GM21423 (cell line): ENCODE measurements around the gene PUM1.

Source experiments
- ATAC-seq: cut with Tn5 transposase; IDR thresholded peaks from one replicate; pipeline ENCODE4 v1.9.1; 2021; ENCODE audit warnings: mild to moderate bottlenecking, moderate library complexity; ENCODE audit not compliant: unreplicated experiment

Gene PUM1

DNA sequence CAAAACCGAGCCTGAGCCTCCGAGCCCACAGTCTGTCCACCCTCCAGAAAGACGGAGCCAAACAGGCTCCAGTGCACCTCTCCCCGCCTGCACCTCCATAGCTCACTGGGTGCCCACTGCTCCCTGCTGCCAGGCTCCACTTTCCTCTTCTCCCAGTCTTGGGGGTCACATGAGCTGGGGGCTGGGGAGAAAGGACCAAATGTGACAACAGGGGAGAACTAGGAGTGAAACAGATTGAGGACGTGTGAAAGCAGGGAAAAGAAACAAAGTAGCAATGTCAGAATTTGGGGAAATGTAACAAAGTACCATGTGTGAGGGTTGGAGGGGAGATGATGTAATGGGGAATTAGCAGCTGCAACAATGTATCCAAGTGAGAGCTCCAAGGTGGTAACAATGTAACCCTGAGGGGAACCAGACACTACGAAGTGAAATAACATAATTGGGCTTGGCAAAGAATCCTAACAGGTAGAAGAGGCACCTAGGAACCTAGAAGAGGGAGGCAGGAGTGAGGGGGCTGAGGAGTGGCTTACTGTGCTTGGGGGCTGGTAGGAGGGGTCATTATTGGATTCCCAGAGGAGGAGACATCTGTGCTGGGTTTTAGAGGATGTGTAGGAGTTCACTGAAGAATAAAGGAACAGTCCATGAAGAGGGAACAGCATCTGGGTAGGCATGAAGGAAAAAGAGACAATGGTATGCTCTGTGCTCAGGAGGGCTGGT is 169.4 kb downstream of the PUM1 start:
- ATAC-seq: no peak

DNA sequence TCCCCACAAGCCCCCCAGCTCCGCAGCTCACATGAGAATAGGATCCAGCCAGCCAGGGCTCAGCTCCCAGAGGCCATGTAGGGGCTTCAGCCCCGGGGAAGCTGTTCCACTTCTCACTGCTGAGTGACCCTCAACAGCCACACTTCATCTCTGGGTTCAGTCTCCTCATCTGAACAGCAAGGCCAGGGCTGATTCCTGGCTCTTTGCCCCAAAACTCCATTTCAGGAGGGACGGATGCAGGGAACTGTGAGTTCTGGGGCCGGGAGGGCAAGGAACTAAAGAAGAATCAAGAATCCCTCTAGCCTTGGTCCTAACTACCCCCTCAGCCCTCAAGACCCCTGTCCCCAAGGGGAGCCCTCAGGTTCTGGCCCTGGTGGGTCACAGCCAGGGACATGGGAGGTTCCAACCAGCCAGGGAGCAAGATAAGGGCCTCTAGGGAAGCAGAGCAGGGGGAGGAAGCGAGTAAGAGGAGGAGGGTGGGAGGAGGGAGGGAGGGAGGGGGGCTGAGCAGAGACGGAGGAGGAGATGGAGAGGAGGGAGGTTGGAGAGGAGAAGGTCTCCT is 170.1 kb downstream of the PUM1 start:
- no peak for ATAC-seq

DNA sequence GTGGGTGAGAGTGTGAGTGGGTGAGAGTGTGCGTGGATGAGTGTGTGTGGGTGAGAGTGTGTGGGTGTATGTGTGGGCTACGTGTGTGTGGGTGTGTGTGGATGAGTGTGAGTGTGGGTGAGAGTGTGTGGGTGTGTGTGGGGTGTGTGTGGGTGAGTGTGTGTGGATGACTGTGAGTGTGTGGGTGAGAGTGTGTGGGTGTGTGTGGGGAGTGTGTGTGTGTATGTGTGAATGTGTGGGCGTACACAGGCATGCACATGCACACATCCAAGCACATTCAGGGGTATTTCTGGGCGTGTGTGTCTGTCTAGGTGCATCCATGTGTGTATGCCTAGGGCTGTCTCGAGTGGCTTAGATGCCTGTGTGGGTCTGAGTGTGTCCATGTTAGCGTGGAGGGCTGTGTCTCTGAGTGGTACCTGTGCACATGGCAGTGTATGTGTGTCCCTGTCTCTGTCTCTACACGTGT is 171.0 kb downstream of the PUM1 start:
- no peak for ATAC-seq

DNA sequence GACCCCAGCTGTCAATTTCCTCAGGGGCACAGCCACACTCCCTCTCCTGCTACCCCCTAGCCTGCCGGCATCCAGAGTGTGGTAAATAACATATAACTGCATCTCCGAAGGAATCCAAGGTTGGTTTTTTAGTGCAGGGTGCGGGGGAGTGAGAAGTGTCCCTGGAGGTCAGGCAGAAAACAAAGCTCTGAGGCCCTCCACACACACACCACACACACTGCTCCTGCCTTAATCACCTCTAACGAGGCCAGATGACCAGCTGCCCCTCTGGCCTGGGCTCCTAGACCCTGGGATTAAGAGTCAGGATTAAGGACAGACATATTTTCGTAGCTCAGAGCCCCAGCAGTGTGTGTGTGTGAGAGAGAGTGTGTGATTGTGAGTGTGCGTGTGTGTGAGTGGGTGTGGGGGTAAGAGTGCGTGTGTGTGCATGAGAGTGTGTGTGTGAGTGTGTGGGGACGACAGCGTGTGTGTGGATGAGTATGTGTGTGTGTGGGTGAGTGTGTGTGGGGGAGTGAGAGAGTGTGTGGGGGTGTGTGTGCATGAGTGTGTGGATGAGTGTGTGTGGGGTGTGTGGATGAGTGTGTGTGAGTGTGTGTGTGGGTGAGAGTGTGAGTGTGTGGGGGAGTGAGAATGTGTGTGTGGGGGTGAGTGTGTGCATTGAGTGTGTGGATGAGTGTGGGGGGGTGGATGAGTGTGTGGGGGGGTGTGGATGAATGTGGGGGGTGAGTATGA is 171.6 kb downstream of the PUM1 start:
- no peak for ATAC-seq

DNA sequence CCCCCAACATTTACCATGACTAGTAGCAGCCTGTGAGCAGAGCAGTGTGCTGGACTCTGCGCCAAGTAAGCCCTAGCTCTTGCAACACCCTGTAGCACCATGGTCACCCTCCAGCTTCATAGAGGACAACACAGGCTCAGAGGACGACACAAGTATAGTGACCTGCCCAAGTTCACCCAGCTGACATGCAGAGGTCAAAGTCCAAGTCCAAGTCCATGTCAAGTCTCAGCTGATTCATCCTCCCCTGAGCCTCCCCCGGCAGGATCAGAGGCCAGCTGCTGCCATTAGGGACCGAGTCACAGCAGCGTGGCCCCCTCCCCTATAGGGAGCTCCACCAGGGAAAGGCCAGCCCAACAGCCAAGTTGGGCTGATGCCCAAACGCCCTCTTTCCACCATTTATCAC is 172.8 kb downstream of the PUM1 start:
- ATAC-seq: no peak

DNA sequence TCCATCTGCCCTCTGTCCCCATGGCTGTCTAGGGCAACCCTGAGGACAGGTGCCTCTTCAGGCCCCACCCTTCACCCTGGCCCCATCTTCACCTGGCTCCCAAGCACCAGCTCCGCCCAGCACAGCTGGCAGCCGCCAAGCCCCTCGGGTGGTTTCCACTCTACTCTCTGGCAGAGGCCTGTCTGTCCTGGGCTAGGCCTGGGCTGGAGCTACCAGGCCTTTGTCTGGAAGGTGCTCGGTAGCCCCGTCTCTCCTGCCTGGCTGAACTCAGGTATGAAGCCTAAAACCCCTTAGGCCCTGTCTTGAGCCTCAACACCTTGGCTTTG is 174.3 kb downstream of the PUM1 start:
- no peak for ATAC-seq

DNA sequence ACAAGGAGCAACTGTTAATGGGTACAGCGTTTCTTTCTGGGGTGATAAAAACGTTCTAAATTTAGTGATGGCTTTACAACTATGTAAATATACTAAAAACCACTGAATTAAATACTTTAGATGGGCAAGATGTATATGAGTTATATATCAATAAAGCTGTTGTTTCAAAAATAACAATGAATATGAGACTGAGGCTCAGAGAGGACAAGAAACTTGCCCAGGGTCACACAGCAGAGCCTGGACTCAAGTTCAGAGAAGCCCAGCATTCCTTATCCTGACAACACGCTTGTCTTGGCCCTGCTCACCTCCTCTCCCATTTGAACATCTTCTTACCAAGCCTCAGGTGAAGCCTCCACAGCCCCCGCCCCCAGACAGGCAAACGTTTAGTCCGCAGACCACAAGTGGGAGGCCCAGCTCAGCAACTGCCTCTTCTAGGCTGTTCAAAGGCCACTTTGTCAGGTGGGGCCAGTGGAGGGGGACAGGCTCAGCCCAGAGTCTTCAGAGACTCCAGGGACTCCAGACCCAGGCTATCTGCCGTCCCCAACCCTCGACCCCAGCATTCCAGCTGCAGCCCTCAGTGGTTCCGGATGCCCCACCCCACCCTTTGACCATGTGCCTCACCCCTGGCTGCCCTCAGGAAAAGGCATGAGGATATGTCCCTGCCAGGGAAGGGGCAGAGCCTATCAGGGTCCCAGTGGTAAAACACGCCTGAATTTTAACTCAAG is 174.9 kb downstream of the PUM1 start:
- ATAC-seq: no peak

DNA sequence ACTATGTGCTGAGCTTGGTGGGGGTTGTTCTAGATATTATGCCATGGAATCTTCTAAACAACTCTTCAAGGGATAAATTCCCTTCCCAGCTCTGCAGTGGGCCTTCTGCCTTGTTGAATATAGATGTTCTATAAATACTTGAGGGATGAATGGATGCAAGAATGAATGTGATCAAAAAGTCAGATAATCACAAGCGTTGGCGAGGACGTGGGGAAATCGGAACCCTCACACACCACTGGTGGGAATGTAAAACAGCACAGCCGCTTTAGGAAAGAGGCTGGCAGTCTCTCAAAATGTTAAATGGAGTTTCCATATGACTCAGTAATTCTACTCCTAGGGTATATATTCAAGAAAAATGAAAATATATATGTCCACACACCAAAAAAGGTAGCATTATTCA is 176.0 kb downstream of the PUM1 start:
- ATAC-seq: no peak

DNA sequence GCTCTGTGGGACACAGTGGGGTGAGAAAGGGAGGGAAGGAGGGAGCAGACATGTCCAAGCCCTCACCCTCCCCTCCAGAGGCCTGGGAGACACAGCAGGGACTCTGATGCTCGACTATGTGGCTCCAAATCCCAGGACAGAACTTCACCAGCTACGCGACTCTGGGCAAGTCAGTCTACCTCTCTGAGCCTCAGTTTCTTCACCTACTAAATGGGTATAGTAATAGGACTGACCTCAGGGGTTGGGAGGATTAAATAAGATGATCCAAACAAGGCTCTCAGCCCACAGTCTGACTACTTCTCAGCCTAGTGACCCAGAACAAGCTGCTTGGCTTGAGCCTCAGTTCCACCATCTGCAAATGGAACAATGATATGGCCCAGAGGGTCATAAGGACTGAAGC is 176.5 kb downstream of the PUM1 start:
- ATAC-seq: no peak

DNA sequence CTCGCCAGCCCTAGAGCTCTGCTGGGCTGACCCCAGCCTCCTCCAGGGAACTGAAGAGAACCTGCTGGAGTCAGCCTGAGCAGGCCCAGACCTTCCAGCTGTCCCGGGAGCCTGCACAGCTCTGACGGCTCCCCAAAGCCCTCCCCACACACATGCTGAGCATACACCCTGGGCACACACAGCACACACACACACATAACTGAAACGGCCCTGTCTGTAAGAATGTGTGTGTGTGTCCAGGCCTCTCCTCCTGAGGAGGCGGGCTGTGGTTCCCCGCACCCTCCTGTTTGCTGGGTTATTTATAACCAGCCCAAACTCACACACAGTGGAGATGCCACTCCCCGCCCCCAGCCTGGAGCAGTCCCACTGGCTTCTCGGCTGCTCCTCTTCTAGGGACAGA is 177.1 kb downstream of the PUM1 start:
- no peak for ATAC-seq

DNA sequence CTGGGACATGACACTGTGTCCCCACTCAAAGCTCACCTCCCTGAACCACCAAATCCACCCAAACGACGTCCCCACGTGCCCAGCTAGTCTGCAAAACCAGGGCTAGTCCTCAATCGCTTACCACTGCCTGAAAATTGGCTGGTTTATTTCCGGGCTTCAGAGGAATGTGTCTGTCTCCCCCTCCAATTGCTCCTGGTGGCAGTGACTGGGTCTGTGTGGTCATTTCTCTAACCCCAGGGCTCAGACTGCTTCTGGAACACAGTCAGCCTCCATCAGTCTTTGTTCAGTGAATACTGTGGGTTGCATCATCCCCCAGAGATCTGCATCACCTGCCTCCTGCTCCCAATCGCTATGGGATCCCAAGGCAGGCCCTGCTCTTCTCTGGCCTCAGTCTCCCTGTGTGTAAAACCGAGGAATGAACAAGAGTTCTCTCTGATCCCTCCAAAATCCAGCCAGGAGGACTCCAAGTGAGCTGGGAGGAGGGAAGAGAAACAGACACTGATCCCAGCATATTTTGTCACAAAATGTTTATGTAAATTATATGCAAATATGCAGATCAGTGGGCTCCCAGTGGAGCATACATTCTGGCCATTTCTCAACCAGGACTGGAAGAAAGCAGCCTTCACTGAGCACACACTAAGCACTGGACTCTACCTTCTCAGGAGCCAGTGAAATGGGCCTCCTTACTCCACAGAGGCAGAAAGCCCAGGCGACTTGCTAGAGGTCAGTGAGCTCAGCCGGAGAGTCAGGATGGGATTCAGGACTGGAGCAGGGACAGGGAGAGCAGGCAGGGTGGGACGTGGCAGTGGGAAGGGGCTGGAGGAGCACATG is 177.8 kb downstream of the PUM1 start:
- no peak for ATAC-seq

DNA sequence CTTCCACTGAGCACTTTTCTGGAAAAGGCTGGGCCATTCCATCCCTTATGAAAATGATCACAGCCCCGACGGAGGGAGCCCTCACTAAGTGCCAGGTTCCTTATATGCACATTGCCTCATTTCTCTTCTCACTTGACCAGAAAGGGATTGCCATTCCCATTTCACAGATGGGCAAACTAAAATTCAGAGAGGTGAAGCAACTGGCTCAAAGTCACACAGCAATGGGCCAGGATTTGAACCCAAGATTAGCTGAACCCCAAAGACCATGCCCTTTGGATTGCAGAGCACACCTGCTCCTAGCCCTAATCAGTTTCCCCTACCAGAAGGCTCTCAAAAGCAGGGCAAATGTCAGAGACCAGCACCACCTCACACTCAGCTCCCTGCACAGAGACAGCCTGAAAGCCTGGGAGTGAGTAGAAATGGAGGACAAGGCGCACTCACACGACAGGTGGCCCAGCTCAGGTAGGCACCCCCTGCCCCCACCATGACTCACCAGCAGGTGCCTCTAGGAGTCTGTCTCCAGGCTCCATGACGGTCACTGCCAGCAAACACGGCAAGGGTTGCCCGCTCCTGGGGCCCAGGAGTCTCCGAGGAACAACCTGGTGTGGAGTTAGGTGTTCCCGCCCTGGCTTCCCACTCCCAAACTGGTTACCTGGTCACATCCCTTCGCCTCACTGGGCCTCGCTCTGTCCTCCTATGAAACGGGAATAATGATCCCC is 178.6 kb downstream of the PUM1 start:
- no peak for ATAC-seq

DNA sequence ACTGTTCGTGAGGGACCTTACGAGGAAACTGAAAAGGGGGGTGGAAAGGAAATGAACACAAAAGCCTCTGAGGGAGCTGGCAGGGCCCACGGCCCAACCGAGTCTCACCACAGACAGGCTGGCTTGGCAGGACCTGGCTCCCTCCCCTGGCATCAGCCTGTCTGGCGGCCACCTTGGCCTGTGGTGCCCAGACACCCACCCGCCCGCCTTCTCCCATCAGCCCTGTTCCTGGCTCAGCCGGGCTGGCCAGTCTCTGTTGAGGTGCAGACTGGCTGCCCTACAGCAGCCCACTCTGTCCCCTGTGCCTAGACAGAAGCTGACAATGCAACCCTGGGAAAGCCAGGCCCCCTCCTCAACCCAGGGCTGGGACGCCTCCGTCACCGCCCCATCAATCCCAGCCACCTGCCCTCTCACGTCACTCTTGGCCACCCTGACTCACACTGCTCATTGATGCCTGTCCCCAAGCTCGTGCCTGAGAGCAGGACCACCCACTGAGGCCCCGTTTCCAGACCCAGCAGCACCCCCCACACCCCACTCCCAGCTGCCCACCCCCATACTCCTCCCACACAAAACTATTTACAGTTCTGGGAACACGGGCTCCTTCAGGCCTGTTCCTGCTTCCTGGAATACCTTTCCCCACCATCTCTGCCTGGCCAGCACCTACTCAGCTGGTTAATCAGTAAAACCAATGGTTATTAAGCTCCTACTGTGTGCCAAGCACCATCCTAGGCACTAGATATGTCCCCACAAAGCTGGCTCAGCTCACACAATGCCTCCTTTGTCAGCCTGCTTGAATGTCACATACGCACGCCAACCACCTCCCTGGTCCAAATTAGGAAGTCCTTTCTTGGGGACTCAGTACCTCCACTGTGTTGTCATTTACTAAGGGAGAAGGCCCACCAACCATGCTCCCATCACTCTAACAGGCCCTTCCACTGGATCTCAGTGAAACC is 179.7 kb downstream of the PUM1 start:
- ATAC-seq: no peak

DNA sequence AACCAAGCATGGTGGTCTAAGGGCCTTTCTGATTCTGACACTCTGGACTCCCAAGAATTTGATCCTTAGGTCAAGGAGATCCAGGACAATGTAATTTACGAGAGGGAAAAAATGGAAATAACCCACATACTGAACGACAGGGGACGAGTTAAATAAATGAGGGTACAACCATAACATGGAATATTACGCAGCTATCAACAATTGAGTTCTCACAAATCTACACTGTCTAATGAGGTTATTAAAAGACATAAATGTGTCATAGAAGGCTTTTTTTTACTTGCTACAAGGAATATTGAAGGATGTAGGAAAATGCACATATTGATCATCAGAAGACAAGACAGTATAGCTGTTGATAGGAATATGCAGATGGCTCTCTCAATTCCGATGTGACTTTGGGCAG is 180.8 kb downstream of the PUM1 start:
- ATAC-seq: no peak

DNA sequence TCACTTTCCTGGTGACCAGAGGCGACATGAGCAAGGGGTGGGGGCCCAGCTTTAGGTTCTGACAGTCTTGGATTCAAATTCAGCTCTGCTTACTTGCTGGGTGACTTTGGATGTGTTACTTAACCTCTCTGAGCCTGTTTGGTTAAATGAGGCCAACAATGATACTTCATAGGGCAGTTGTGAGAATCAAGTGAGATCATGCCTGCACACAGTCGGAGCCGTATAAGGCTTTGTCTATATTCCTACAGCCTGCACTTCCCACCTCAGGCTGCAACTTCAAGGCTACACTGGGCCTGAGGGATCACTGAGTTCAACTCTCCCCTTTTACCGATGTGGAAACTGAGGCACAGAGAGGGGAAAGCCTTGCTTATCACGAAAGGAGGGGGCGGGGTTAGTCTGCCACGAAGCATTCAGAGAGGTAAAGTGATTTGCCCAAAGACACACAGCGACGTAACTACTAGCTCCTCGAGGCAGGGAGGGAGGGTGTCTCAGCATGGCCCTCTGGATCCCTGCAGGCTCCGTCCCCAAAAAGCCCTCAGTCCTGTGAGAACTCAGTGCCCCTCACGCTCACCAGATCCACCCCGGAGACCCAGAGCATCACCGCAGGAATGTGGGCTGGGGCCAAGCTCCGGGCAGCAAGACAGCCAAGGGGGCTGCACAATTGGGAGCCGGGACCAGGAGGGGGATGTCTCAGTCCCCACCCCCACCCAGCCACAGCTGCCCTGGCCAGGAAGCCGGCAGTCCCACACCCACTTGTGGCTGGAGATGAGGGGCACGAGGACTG is 181.9 kb downstream of the PUM1 start:
- ATAC-seq: no peak

DNA sequence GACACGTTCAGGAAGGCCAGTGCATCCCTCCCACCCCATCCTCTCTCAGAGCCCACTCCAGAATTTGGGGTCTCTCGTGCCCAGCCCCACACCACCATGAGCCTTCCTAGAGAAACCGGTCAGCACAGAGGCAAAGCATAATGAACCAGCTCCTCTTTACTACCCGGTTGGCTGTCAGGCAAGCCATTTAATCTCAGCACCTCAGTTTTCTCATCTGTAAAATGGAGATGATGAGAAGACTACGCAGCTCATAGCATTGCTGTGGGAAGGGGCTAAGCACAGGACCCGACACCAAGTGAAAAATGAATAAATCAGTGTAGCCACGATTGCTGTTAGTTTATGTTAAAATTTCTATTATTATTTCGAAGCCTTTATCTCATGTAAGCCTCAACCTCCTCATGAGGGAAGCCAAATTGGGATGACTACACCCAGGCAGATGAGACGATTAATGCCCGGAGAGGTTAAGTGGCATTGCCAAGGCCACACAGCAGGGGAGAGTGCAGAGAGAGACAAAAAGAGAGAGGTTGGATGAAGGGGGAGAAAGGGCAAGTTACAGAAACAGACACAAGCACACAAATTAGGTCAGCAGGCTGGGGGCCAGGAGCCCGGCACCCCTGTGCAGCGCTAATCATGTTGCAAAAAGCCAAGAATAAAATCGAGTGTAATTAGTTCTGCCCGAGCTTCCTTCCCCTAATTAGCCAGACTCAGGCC is 182.7 kb downstream of the PUM1 start:
- ATAC-seq: no peak
